Amygdala (tissue), 56 donors: Measurements from ENCODE around the gene ALDOA.

Experiments used
- DNase-seq, 56 donors: peaks; one replicate each; lab custom pipeline; 2025; lab: John Stamatoyannopoulos, UW

ALDOA gene

DNA sequence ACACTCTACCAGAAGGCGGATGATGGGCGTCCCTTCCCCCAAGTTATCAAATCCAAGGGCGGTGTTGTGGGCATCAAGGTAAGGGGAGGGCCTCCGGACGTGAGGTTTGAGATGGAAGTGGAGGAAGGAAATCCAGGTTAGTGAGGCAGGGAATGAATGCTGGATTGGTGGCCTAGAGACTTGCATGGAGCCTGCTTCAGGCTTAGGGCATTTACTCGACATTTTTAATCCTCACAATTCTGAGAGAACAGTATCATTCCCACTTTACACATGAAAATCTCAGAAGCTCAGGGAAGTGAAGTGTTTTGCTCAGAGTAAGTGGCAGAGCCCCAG lies 2.0 kb downstream of the ALDOA start:
- no peak for DNase-seq

DNA sequence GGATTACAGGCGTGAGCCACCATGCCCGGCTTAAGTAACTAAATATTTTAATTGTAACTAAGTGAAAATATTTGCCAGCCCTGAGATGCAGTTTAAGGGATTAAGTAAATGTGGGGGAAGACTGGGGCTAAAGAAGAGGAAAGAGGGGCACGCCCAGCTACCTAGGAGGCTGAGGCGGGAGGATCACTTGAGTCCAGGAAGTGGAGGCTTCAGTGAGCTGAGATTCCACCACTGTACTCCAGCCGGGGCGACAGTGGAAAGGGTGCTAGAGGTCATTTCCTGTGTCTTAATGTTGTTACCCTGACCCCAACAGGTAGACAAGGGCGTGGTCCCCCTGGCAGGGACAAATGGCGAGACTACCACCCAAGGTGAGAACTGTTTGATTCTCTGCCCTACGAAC lies 2.8 kb downstream of the ALDOA start:
- no peak for DNase-seq

DNA sequence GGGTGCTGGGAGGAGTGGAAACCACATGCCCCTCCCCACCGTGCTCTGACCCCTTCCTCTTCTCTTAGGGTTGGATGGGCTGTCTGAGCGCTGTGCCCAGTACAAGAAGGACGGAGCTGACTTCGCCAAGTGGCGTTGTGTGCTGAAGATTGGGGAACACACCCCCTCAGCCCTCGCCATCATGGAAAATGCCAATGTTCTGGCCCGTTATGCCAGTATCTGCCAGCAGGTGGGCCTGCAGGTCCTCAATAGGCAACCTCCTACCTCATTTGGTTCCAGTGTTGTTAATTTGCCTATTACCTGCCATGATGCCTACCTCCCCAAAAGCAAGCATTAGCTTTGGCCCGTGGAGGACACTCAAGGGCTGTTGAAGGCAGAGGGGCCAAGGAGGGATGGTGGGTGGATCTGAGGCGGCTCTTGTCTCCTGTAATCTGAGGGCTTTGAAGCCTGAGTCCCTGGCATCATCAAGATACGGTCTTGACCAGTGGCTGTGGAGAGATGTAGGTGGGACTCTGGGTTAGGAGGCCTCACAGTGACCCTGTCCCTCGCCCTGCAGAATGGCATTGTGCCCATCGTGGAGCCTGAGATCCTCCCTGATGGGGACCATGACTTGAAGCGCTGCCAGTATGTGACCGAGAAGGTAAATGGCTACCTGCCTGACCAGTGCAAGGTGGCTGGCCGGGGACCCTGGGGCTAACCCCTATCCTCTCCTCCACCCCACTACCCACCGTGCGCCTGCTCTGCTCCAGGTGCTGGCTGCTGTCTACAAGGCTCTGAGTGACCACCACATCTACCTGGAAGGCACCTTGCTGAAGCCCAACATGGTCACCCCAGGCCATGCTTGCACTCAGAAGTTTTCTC lies 3.4 kb downstream of the ALDOA start:
- peak in 2 of 56 donors; percentile 9 to 25 for DNase-seq

DNA sequence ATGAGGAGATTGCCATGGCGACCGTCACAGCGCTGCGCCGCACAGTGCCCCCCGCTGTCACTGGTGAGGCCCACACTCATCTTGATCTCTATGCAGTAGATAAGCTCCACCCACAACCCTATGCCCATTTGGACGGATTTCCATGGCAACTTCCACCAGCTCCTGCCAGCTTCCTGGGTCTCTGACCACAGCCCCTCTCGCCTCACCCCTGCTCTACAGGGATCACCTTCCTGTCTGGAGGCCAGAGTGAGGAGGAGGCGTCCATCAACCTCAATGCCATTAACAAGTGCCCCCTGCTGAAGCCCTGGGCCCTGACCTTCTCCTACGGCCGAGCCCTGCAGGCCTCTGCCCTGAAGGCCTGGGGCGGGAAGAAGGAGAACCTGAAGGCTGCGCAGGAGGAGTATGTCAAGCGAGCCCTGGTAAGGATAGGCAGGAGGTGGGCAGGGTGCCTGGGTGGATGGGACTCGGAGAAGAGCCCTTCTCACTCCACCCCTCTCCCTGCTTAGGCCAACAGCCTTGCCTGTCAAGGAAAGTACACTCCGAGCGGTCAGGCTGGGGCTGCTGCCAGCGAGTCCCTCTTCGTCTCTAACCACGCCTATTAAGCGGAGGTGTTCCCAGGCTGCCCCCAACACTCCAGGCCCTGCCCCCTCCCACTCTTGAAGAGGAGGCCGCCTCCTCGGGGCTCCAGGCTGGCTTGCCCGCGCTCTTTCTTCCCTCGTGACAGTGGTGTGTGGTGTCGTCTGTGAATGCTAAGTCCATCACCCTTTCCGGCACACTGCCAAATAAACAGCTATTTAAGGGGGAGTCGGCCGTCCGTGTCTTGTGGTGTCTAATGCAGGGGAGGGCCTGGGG lies 4.3 kb downstream of the ALDOA start:
- DNase-seq = peak in 17 of 56 donors; percentile 11 to 63 (median 39)

DNA sequence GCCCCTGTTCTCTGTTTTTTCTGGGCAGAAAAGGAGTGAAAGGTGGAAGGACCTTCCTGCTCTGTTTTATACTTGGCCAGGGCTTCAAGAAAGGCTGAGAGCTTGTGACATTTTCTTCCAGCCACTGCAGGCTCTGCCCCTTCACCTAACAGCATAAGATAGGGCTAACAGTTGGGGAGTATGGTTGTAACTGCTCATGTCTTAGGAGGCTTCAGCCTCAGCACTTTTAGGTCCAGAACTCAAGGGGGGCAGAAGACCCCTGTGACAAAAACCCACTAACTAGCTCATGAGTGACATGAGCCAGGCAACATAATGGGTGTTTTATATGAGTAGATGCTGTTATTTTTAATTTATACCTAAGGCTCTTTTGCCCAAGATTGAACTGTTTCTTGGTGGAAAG lies 4.9 kb downstream of the ALDOA start:
- no peak for DNase-seq

DNA sequence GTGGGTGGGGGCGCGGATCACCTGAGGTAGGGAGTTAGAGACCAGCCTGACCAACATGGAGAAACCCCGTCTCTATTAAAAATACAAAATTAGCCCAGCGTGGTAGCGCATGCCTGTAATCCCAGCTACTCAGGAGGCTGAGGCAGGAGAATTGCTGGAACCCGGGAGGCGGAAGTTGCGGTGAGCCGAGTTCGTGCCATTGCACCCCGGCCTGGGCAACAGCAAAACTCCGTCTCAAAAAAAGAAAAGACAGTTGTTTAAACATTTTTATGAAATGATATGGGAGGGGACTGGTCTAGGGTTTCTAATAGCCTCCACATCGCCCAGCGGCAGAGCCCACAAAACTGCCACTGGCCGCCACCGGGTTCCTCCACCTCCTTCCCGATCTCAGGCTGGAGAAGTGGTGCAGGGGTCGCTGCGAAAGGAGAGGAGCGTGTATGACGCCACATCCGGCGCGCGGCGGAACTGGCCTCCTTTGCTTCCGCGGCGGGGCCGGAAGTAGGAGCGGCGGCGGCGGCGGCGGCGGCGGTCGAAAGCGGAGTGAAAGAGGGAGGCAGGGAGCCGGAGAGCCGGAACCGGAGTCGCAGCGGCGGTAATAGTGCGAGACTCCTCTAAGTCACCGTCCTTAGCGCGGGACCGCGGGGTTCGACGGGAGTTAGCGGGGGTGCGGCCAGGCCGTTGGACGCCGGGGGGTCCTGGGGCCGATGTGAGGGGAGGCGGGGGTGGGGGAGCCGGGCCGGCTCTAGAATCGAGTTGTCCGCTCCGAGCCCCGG lies 10.1 kb downstream of the ALDOA start, which contains the start of gene PPP4C:
PPP4C (plus strand) TSS at position 492 of the 773 bp plus-strand sequence. CDS start 384 bp downstream, outside the sequence.
- peak in 55 of 56 donors; percentile 36 to 90 (median 74) for DNase-seq

DNA sequence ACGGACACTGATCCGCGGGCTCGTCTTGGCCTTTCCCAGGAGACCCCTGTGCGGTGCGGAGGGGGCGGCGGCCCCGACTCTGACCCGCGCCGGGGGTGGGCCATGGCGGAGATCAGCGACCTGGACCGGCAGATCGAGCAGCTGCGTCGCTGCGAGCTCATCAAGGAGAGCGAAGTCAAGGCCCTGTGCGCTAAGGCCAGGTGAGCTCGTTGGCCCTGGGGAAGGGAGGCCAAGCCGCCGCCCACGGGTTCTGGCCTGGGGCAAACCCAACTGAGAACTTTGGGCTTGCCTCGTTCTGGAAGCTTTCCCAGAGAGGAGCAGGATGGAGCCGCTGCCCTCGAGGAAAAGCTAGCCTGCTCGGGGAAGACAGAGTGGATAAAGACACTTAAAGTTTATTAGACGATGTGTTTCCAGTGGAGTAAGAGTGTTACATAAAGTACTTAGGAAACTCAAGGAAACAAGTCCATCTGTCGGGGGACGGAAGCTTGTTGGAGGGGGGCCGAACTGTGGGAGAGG lies 10.8 kb downstream of the ALDOA start:
- peak in 2 of 56 donors; percentile 44 to 49 for DNase-seq

DNA sequence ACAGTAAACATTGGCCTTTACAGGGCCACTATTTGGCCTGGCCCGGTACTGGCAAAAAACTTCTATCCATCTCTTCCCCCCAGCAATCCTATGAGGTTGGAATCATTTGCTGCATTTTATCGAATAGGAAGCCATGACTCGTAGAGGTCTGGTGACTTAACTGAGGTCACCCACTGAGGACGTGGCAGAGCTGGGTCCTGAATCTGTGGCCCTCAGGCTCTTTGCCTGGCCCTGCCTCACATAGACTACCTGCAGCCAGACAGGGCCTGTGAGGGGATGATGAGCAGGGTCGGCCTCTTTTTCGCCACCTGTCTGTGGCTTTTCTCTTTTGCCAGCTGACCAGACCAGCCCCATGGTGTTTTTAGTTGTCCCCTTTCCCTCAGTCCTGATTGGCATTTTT lies 12.1 kb downstream of the ALDOA start:
- DNase-seq = no peak

DNA sequence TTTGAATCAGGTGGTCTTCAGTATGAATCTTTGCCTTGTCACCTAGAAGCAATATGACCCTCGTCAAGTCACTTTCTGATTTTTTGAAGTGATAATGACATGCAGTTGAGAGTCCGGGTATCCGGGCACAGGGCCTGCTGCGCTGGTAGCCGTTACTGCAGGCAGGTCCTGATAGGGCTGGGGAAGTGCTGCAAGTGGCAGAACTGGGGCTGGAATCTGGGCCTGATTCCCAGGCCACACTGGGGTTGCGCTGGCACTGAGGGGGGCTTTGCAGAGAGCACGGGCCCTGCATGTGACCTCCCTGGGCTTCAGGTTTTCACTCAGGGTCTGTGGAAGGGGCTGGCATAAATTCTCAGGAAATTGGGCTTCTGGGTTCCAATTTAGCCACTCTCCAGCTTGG lies 13.2 kb downstream of the ALDOA start:
- DNase-seq = no peak

DNA sequence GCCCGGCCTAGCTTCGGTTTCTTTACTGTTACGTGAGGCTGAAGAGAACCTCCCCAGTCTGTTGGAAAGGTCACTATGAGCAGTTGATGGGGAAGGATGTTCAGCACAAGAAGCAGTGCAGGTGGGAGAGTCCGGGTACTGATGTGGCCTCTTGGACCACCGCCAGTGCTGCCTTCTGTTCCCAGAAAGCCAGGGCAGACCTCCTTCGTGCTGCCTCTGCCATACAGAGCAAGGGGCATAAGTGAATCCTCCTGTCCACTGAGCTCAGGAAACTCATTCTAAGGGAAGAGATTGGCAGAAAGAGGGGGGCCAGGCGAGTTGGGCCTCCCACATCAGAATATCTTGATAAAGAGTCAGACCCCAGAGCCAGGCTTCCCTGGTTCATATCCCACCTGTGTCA lies 13.9 kb downstream of the ALDOA start:
- no peak for DNase-seq

DNA sequence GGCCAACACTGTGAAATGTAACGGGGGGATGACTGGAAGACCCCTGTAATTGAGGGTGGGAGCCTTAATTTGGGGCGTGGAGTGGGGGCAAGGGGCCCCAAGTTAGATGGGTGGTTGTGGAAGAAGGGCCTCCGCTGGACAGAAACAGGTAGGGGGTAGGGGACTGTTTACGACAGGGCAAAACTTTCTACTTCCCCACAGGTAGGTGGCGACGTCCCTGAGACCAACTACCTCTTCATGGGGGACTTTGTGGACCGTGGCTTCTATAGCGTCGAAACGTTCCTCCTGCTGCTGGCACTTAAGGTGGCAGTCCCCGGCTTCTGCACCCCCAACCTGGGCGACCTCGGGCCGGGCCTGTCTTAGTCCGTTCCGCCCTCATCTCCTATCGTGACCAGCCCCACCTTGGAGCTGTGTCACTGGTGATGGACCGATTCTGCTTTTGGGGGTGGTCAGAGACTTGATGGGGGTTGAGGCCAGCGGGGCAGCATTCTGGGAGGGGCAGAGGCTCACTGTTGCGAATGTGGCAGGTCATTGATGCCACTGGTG lies 17.1 kb downstream of the ALDOA start:
- DNase-seq = no peak

DNA sequence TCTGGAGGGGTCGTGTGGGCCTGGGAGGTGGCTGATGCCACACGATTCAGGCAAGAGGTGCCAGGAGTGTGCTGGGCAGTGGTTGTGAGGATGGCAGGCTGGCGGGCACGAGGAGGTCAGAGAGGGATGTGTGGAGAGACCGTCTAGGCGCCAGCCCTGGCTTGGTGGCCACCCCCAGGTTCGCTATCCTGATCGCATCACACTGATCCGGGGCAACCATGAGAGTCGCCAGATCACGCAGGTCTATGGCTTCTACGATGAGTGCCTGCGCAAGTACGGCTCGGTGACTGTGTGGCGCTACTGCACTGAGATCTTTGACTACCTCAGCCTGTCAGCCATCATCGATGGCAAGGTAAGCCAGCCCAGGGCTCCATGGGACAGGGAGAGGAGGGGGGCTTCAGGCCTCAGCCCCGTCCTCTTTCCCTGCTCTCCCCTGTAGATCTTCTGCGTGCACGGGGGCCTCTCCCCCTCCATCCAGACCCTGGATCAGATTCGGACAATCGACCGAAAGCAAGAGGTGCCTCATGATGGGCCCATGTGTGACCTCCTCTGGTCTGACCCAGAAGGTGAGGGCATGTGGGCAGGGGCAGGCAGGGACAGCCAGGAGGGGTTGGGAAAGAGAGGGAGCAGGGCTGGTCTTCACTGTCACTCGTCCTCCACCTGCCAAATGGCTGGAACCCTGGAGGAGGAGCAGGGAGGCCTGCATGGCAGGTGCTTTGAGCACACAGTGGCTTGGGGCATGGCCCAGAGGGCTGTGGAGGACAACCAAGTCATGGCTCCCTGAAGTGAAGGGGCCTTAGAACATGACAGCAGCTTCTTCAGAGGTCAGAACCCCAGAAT lies 17.9 kb downstream of the ALDOA start:
- no peak for DNase-seq

DNA sequence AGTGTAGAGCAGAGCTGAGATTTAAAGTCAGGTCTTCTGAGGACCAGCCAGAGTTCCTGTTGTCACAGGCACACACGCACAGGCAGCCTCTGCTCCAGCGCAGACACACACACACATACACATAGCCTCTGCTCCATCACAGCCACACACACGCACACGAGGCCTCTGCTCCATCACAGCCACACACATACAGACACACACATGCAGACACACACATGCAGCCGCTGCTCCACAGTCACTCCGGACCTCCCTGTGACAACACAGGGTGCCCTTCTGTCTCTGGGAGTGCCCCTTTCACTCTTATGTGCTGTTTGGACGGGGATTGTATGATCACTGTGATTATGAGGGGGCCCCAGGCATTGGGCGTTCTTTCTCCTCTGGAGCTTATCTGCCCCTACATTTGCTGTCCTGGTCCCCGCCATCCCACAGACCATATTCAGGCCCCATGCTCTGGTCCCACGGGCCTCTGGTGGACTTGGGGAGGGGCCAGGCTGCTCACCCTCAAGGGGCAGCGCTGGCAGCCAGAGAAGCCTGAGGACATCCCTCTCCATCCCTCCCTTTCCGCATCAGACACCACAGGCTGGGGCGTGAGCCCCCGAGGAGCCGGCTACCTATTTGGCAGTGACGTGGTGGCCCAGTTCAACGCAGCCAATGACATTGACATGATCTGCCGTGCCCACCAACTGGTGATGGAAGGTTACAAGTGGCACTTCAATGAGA lies 18.7 kb downstream of the ALDOA start:
- DNase-seq = no peak

DNA sequence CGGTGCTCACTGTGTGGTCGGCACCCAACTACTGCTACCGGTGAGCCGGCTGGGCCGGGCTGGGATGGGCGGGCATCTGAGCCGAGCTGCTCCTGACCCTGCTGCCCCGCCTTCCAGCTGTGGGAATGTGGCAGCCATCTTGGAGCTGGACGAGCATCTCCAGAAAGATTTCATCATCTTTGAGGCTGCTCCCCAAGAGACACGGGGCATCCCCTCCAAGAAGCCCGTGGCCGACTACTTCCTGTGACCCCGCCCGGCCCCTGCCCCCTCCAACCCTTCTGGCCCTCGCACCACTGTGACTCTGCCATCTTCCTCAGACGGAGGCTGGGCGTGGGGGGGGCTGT lies 19.2 kb downstream of the ALDOA start:
- no peak for DNase-seq

DNA sequence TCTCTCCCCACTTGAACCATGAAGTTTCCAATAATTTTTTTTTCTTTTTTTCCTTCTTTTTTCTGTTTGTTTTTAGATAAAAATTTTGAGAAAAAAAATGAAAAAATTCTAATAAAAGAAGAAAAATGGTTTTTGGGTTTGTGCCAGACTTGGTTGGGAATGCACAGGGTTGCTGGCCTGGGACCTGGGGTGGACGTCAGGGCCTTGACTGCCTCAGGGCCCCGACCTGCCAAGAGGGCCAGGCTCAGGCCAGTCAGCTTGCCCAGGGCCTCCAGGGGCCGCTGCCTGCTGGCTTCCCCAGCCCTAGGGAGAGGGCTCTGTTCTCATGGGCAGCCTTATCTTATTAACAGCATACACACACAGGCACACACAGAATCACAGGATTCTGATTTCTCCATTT lies 19.7 kb downstream of the ALDOA start:
- no peak for DNase-seq

DNA sequence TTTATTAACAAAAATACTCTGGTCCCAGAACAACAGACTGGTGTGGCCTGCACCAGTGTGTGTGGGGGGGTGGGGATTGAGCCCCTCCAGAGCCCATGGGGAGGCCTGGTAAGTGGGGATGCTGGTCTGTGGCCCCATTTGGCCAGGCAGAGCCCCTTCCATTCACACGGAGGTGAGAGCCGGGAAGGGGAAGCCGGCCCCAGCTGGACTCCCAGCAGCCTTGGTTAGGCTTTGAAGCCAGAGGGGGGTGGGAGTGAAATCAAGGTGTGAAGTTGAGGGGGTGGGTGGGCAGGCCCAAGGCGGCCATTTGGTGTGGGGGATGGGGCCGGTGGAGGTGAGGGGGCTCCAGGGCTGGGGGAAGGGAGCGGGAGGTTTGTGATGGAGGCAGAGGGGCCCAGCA lies 20.3 kb downstream of the ALDOA start:
- DNase-seq = no peak

DNA sequence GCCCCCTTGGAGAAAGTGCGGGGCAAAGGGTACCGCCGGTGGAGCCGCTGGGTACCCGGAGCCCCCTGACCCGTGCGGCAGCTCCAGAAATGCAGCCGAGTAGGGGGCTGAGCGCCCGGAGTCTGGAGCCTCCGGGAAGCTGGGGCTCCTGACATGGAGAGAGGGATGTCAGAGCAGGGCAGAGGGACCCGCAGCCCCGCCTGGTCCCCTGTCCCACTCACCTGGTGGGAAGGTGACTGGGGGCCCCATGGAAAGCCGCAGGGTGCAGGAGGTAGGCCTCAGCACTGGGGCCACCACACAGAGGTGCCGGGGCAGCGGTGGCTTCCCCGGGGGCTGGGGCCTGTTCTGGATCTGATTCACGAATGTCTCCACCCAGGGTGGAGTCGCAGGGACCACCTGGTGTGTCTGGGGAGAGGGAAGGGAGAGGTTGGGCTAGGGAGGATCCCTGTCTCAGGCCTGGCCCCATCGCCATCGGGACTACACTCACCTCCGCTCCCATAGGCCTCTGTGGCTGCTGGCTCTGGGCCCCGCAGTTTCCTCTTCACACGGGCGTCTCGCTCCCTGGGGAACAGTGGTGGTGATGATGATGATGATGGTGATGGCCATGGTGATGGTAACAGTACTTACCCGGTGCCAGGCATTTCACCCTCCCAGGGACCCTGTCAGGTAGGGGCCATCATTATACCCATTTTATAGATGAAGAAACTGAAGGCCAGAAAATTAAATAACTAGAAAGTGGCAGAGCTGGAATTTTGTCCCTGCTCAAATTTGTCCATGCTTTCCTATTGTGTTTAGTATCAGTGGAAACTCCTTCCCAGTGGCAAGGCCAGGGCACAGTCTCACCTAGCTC lies 21.0 kb downstream of the ALDOA start:
- DNase-seq = no peak
